H1 (cell line): Measurements from ENCODE around the gene MRPL40.

Experiments used
- RAD21 ChIP-seq, 2 experiments: IDR thresholded peaks in 1 of 2; conservative IDR thresholded peaks in 1 of 2; 2 replicates each; pipeline ENCODE4 v1.6.1; 2011; ENCODE audit warnings: low read depth in 2 of 2, low read length in 2 of 2, improper control_type of control experiment in 1 of 2, inconsistent platforms in 1 of 2, mild to moderate bottlenecking in 1 of 2, moderate library complexity in 1 of 2
- SP1 ChIP-seq: IDR thresholded peaks from 2 replicates; pipeline ENCODE4 v1.6.1; 2011; ENCODE audit warnings: low read depth, low read length
- TF ChIP-seq, protein P1 (sequence below), 3 experiments: IDR thresholded peaks; 1 replicate in 2 of 3; 2 replicates in 1 of 3; pipeline versions ENCODE4 v1.5.1 to v1.6.1; 2011; ENCODE audit warnings: low read length in 3 of 3, mild to moderate bottlenecking in 3 of 3, inconsistent platforms in 2 of 3, low read depth in 1 of 3, moderate library complexity in 1 of 3; ENCODE audit not compliant: insufficient read depth in 1 of 3; ENCODE audit errors: control extremely low read depth in 1 of 3

DNA sequence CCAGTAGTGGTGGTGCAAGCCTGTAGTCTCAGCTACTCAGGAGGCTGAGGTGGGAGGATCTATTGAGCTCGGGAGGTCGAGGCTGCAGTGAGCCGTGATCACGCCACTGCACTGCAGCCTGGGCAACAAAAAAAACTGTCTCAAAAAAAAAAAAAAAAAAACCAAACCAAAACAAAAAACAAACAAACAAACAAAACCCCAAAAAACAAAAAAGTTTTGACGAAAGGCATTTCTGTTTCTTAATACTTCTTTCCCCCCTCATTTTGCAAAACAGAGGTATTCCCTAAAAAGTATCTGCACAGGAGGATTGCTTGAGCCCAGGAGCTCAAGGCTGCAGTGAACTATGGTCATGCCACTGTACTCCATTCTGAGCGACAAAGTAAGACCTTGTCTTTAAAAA, 12.0 kb upstream of the MRPL40 start:
- TF ChIP-seq RAD21 (IDR thresholded peaks at IDR 0.05 in 1 of 2, conservative IDR thresholded peaks at IDR 0.05 in 1 of 2; ENCODE audit: low read depth in 2 of 2, low read length in 2 of 2) = no peak
- TF ChIP-seq, protein P1, sequence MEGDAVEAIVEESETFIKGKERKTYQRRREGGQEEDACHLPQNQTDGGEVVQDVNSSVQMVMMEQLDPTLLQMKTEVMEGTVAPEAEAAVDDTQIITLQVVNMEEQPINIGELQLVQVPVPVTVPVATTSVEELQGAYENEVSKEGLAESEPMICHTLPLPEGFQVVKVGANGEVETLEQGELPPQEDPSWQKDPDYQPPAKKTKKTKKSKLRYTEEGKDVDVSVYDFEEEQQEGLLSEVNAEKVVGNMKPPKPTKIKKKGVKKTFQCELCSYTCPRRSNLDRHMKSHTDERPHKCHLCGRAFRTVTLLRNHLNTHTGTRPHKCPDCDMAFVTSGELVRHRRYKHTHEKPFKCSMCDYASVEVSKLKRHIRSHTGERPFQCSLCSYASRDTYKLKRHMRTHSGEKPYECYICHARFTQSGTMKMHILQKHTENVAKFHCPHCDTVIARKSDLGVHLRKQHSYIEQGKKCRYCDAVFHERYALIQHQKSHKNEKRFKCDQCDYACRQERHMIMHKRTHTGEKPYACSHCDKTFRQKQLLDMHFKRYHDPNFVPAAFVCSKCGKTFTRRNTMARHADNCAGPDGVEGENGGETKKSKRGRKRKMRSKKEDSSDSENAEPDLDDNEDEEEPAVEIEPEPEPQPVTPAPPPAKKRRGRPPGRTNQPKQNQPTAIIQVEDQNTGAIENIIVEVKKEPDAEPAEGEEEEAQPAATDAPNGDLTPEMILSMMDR (IDR thresholded peaks at IDR 0.05; ENCODE audit: control extremely low read depth in 1 of 3, insufficient read depth in 1 of 3, low read depth in 1 of 3, low read length in 3 of 3) = no peak
- TF ChIP-seq SP1 = no peak
